Brain microvascular endothelial cell (primary cell): ENCODE data around the gene JAGN1.
"Not testable (repeated sequence)": the region's sequence is repeated elsewhere in the genome, so short reads cannot be mapped to it uniquely, and the experiment has no call there.

Source experiments
- DNase-seq: peaks from one replicate; pipeline ENCODE4 v3.0.0-alpha.2; 2020
- H3K27ac ChIP-seq: fragments of 250-450 bp; sonication (Bioruptor Pico); 2 replicates; pipeline ENCODE4 v1.5.1; 2020; ENCODE audit warnings: mild to moderate bottlenecking, moderate library complexity
- H3K27me3 ChIP-seq: fragments of 250-450 bp; sonication (Bioruptor Pico); replicated peaks from 2 replicates; pipeline ENCODE4 v1.5.1; 2020; ENCODE audit warnings: mild to moderate bottlenecking
- H3K36me3 ChIP-seq: fragments of 250-450 bp; sonication (Bioruptor Pico); replicated peaks from 2 replicates; pipeline ENCODE4 v1.5.1; 2020; ENCODE audit warnings: mild to moderate bottlenecking
- H3K4me3 ChIP-seq: 2 replicates; pipeline ENCODE4 v1.5.1; 2011; ENCODE audit warnings: low read depth, mild to moderate bottlenecking, control low read depth, low read length, moderate library complexity
- CTCF ChIP-seq: IDR thresholded peaks from 2 replicates; pipeline ENCODE4 v1.5.1; 2011; ENCODE audit warnings: low read depth, mild to moderate bottlenecking, moderate library complexity, low read length, control low read depth, inconsistent platforms; ENCODE audit errors: missing control alignments
- in situ Hi-C: cut with HindIII; loops from 2 replicates; pipeline ENCODE4 v1.10.0; 2017; ENCODE audit warnings: low sequenced_read_pairs, low pct_ligation_motif_present

JAGN1 gene

GRCh38 chr3:9890249-9891071, at the start of gene JAGN1:
Gene JAGN1 (plus strand): TSS chr3:9890610. CDS start chr3:9890723, 113 bp downstream.
- no peak for TF ChIP-seq CTCF
- H3K36me3 ChIP-seq: peaks cover 13% of the 10 kb centered on the region
- in situ Hi-C loops: no loop called here

GRCh38 chr3:9841015-9841414, 49.4 kb upstream of the JAGN1 start:
- Histone ChIP-seq H3K36me3 (peaks cover 17% of the 10 kb centered on the region), H3K4me3 (no peak overlapping the region), H3K27me3 (no peaks in the 10 kb centered on the region), H3K27ac (no peak overlapping the region)
- in situ Hi-C loops: no loop called here
- no peak for TF ChIP-seq CTCF
- DNase-seq: no peak

More at GRCh38 chr3:9890249-9891071, at the start of gene JAGN1:
- peak within 1 kb of the TSS; percentile 99 for H3K27ac ChIP-seq
- H3K4me3 ChIP-seq: peak within 1 kb of the TSS; percentile 97
- peak; percentile 88 for DNase-seq
- no peaks in the 10 kb centered on the region for H3K27me3 ChIP-seq

- DNase-seq: peak; percentile 93
- TF ChIP-seq CTCF: no peak
- H3K27me3 ChIP-seq: no peaks in the 10 kb centered on the region
- no peak within 1 kb of the TSS for H3K27ac ChIP-seq
- peaks cover 11% of the 10 kb centered on the region for H3K36me3 ChIP-seq
- H3K4me3 ChIP-seq: peak within 1 kb of the TSS; percentile 94
- in situ Hi-C loops: no loop called here
Measured at GRCh38 chr3:9843715-9844438, 46.5 kb upstream of the JAGN1 start, which contains the start of gene RPUSD3. Gene RPUSD3 (minus strand): TSS chr3:9844008. CDS start chr3:9843990, 18 bp downstream.

- Histone ChIP-seq H3K36me3 (peaks cover 5% of the 10 kb centered on the region), H3K27me3 (no peaks in the 10 kb centered on the region), H3K27ac (no peak overlapping the region), H3K4me3 (no peak overlapping the region)
- in situ Hi-C loops: no loop called here
- no peak for DNase-seq
- no peak for TF ChIP-seq CTCF
Measured at GRCh38 chr3:9846231-9846630, 44.2 kb upstream of the JAGN1 start.

GRCh38 chr3:9846931-9847488, 43.4 kb upstream of the JAGN1 start:
- in situ Hi-C loops: no loop called here
- no peak overlapping the region for H3K27ac ChIP-seq
- no peak for TF ChIP-seq CTCF
- no peak overlapping the region for H3K4me3 ChIP-seq
- no peak for DNase-seq
- no peaks in the 10 kb centered on the region for H3K27me3 ChIP-seq
- no peaks in the 10 kb centered on the region for H3K36me3 ChIP-seq

- DNase-seq, H3K27me3 ChIP-seq, in situ Hi-C loops, H3K4me3 ChIP-seq, H3K27ac ChIP-seq, H3K36me3 ChIP-seq: not testable (repeated sequence)
Measured at GRCh38 chr3:9847870-9848269, 42.5 kb upstream of the JAGN1 start.
